Trophoblast cell (in vitro differentiated cells and primary cell): ENCODE data around the gene PDE4D.

Source experiments
- DNase-seq, 2 donors: peaks; one replicate each; pipeline ENCODE4 v3.0.0-alpha.2; 2016
- H2AFZ ChIP-seq: 2 replicates; pipeline ENCODE4 v1.6.1; 2013; ENCODE audit warnings: low read length, moderate library complexity, mild to moderate bottlenecking; ENCODE audit not compliant: insufficient read depth, poor library complexity
- H2AK5ac ChIP-seq: 2 replicates; pipeline ENCODE4 v1.6.1; 2013; ENCODE audit warnings: mild to moderate bottlenecking, low read length
- H2BK120ac ChIP-seq: 2 replicates; pipeline ENCODE4 v1.6.1; 2013; ENCODE audit warnings: low read length, mild to moderate bottlenecking, moderate library complexity; ENCODE audit not compliant: insufficient read depth, poor library complexity
- H2BK12ac ChIP-seq: 2 replicates; pipeline ENCODE4 v1.6.1; 2013; ENCODE audit warnings: mild to moderate bottlenecking, low read length, moderate library complexity
- H2BK5ac ChIP-seq: 2 replicates; pipeline ENCODE4 v1.6.1; 2013; ENCODE audit warnings: low read length, low read depth, moderate library complexity, mild to moderate bottlenecking; ENCODE audit not compliant: poor library complexity
- H3K14ac ChIP-seq: 2 replicates; pipeline ENCODE4 v1.6.1; 2013; ENCODE audit warnings: mild to moderate bottlenecking, low read length
- H3K18ac ChIP-seq: 2 replicates; pipeline ENCODE4 v1.6.1; 2013; ENCODE audit warnings: mild to moderate bottlenecking, low read length
- H3K23ac ChIP-seq: 2 replicates; pipeline ENCODE4 v1.6.1; 2013; ENCODE audit warnings: low read length
- H3K27ac ChIP-seq: 2 replicates; pipeline ENCODE4 v1.5.1; 2013; ENCODE audit warnings: low read depth, mild to moderate bottlenecking, inconsistent platforms, low read length, moderate library complexity
- H3K27me3 ChIP-seq: 2 replicates; pipeline ENCODE4 v1.6.1; 2013; ENCODE audit warnings: inconsistent platforms, mild to moderate bottlenecking, low read length, moderate library complexity; ENCODE audit not compliant: insufficient read depth
- H3K36me3 ChIP-seq, 2 experiments: 1 replicate in 1 of 2; 2 replicates in 1 of 2; pipeline ENCODE4 v1.6.1; 2013; ENCODE audit warnings: low read length in 2 of 2, mild to moderate bottlenecking in 2 of 2, moderate library complexity in 1 of 2; ENCODE audit not compliant: insufficient read depth in 2 of 2, control insufficient read depth in 1 of 2
- H3K4ac ChIP-seq: 2 replicates; pipeline ENCODE4 v1.6.1; 2013; ENCODE audit warnings: low read depth, mild to moderate bottlenecking, low read length, moderate library complexity
- H3K4me1 ChIP-seq, 2 experiments: 1 replicate in 1 of 2; 2 replicates in 1 of 2; pipeline ENCODE4 v1.6.1; 2013; ENCODE audit warnings: low read length in 2 of 2, mild to moderate bottlenecking in 2 of 2, moderate library complexity in 1 of 2; ENCODE audit not compliant: insufficient read depth in 2 of 2, control insufficient read depth in 1 of 2
- H3K4me2 ChIP-seq: 2 replicates; pipeline ENCODE4 v1.6.1; 2013; ENCODE audit warnings: inconsistent platforms, mild to moderate bottlenecking, low read length, moderate library complexity
- H3K4me3 ChIP-seq: 2 replicates; pipeline ENCODE4 v1.5.1; 2013; ENCODE audit warnings: mild to moderate bottlenecking, low read depth, low read length, inconsistent platforms
- H3K79me1 ChIP-seq: one replicate; pipeline ENCODE4 v1.6.1; 2013; ENCODE audit warnings: low read length
- H3K79me2 ChIP-seq: 2 replicates; pipeline ENCODE4 v1.6.1; 2013; ENCODE audit warnings: low read length, mild to moderate bottlenecking; ENCODE audit not compliant: control insufficient read depth, insufficient read depth, poor library complexity
- H3K9ac ChIP-seq: 2 replicates; pipeline ENCODE4 v1.6.1; 2013; ENCODE audit warnings: mild to moderate bottlenecking, low read length
- H3K9me3 ChIP-seq: 2 replicates; pipeline ENCODE4 v1.6.1; 2013; ENCODE audit warnings: low read depth, mild to moderate bottlenecking, control low read depth, inconsistent platforms, low read length; ENCODE audit not compliant: insufficient read depth
- H4K12ac ChIP-seq: 2 replicates; pipeline ENCODE4 v1.6.1; 2013; ENCODE audit warnings: low read depth, mild to moderate bottlenecking, low read length, moderate library complexity
- H4K8ac ChIP-seq: 2 replicates; pipeline ENCODE4 v1.6.1; 2013; ENCODE audit warnings: low read depth, mild to moderate bottlenecking, low read length, moderate library complexity
- H4K91ac ChIP-seq: one replicate; pipeline ENCODE4 v1.6.1; 2013; ENCODE audit warnings: low read depth, mild to moderate bottlenecking, low read length, moderate library complexity
- WGBS: extraction: QIAGEN DNeasy Blood & Tissue Kit; methylation state at CpG from one replicate; pipeline ENCODE4 v1.1.7; 2013; ENCODE audit warnings: missing lambda C conversion rate; ENCODE audit not compliant: insufficient read length, insufficient coverage; ENCODE audit errors: extremely low coverage; 5-methylcytosine and 5-hydroxymethylcytosine counted together

Gene PDE4D

DNA sequence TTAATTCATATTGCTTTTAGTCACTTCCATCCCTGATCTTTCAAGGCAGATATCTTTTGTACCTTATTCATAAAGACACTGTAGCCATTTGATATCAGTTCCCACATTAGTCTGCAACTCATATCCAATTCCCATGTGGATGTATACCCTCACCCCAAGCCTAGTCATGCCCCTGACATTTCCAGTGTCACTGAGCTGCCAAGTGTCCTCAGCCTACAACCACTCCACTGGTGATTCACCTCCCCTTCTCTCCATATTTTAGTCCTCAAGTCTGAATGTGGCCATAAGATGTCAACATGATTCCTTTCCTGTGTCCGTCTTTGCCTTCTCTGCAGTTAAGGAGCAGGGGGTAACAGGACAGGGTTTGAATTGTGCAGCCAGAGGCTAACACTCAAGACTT, 963.8 kb downstream of the PDE4D start:
- Histone ChIP-seq H2AK5ac (no peak overlapping the region), H3K23ac (no peak overlapping the region), H3K4me1 (no peaks in the 10 kb centered on the region), H3K4me3 (no peak overlapping the region), H3K9ac (no peak overlapping the region), H2BK120ac (no peak overlapping the region), H3K4me2 (no peak overlapping the region), H3K27ac (no peak overlapping the region), H4K91ac (no peak overlapping the region), H3K27me3 (no peaks in the 10 kb centered on the region), H3K79me2 (no peaks in the 10 kb centered on the region), H2BK5ac (no peak overlapping the region), H3K36me3 (no peaks in the 10 kb centered on the region), H4K12ac (no peak overlapping the region), H2BK12ac (no peak overlapping the region), H3K9me3 (peaks cover 1% of the 10 kb centered on the region), H4K8ac (no peak overlapping the region), H3K14ac (no peak overlapping the region), H3K18ac (no peak overlapping the region), H3K4ac (no peak overlapping the region), H2AFZ (no peak overlapping the region), H3K79me1 (no peaks in the 10 kb centered on the region)
- DNase-seq = no peak
- no CpG with 5 or more reads among the region's 1 CpG for WGBS

DNA sequence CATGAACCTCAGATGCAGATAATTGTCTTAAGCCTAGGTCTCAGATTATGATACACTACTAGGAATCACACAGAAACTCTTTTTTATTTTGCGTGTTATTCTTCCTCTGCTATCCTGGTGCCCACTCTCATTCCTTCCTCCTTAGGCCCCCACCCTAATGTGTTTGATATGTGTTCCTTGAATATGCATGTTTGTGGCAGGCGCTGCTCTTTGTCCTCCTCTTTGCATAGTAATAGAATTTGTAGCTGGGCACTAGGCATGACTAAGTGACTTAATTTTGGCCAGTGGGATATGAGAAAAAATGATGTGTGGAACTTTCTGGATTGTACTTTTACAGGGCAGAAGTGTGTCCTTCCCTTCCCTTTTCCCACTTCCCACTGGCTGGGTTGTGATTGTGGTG, 965.6 kb downstream of the PDE4D start:
- Histone ChIP-seq H3K27me3 (no peaks in the 10 kb centered on the region), H4K8ac (no peak overlapping the region), H2BK12ac (no peak overlapping the region), H2BK5ac (no peak overlapping the region), H3K36me3 (no peaks in the 10 kb centered on the region), H3K27ac (no peak overlapping the region), H3K4me1 (no peaks in the 10 kb centered on the region), H4K12ac (no peak overlapping the region), H3K4ac (no peak overlapping the region), H3K79me1 (no peaks in the 10 kb centered on the region), H3K79me2 (no peaks in the 10 kb centered on the region), H3K14ac (no peak overlapping the region), H3K4me3 (no peak overlapping the region), H3K23ac (no peak overlapping the region), H2AK5ac (no peak overlapping the region), H3K4me2 (no peak overlapping the region), H3K9ac (no peak overlapping the region), H3K9me3 (peaks cover 1% of the 10 kb centered on the region), H3K18ac (no peak overlapping the region), H2BK120ac (no peak overlapping the region), H4K91ac (no peak overlapping the region), H2AFZ (no peak overlapping the region)
- DNase-seq = no peak
- no CpG with 5 or more reads among the region's 2 CpGs for WGBS

DNA sequence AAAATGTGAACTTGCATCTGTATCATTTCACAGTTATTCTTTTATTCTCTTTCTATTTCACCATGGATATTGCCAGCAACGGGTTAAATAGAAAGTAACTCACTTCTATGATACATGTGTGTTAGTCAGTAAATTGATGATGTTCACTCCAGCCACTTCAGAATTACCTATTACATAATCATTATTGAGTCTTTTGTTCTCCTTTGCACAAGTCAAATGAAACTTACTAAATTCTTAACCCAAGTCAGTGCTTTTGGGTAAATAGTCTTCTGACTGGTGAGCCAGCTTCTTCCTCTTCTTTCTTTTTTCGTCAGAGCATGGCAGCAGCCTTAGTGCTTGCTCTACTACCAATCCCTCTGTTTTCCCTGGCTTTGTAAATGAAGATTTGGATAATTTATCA, 966.3 kb downstream of the PDE4D start:
- Histone ChIP-seq H2BK12ac (no peak overlapping the region), H3K23ac (no peak overlapping the region), H3K4me1 (no peaks in the 10 kb centered on the region), H4K8ac (no peak overlapping the region), H4K91ac (no peak overlapping the region), H2AK5ac (no peak overlapping the region), H3K9ac (no peak overlapping the region), H3K14ac (no peak overlapping the region), H3K4ac (no peak overlapping the region), H3K4me3 (no peak overlapping the region), H2BK120ac (no peak overlapping the region), H3K79me2 (no peaks in the 10 kb centered on the region), H2AFZ (no peak overlapping the region), H3K27me3 (no peaks in the 10 kb centered on the region), H3K27ac (no peak overlapping the region), H3K79me1 (no peaks in the 10 kb centered on the region), H2BK5ac (no peak overlapping the region), H3K9me3 (peaks cover 1% of the 10 kb centered on the region), H3K18ac (no peak overlapping the region), H3K4me2 (no peak overlapping the region), H4K12ac (no peak overlapping the region), H3K36me3 (no peaks in the 10 kb centered on the region)
- WGBS = no CpG with 5 or more reads among the region's 2 CpGs
- no peak for DNase-seq

DNA sequence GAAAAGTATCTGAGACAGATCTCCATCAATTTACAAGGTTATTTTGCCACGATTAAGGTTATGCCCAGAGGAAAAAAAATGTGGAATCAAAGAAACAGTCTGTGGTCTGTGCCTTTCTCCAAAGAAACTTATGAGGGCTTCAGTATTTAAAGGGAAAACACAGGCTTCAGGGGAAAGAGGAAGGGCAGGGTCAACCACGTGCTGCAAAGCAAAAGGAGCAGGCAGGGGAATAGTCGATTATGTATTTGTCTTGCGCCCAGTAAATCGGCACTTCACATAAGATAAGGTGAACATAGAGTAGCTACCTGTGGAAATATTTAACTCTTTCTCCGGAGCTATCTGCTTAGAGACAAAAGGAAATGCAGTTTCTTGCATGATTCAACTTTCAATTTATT, 967.0 kb downstream of the PDE4D start:
- no peak overlapping the region for H3K18ac ChIP-seq
- no peaks in the 10 kb centered on the region for H3K79me2 ChIP-seq
- H3K9me3 ChIP-seq = peaks cover 1% of the 10 kb centered on the region
- no peak overlapping the region for H4K91ac ChIP-seq
- H3K9ac ChIP-seq = no peak overlapping the region
- H3K14ac ChIP-seq = no peak overlapping the region
- H3K27me3 ChIP-seq = no peaks in the 10 kb centered on the region
- no peak overlapping the region for H4K8ac ChIP-seq
- no peaks in the 10 kb centered on the region for H3K79me1 ChIP-seq
- no peak overlapping the region for H2BK5ac ChIP-seq
- DNase-seq = no peak
- H3K23ac ChIP-seq = no peak overlapping the region
- H3K4ac ChIP-seq = no peak overlapping the region
- H3K4me1 ChIP-seq = no peaks in the 10 kb centered on the region
- H3K4me2 ChIP-seq = no peak overlapping the region
- H3K4me3 ChIP-seq = no peak overlapping the region
- no CpG with 5 or more reads among the region's 6 CpGs for WGBS
- no peak overlapping the region for H4K12ac ChIP-seq
- H2AFZ ChIP-seq = no peak overlapping the region
- H2AK5ac ChIP-seq = no peak overlapping the region
- H2BK120ac ChIP-seq = no peak overlapping the region
- no peaks in the 10 kb centered on the region for H3K36me3 ChIP-seq
- H3K27ac ChIP-seq = no peak overlapping the region
- no peak overlapping the region for H2BK12ac ChIP-seq
